ENCODE measurements around the gene IL22RA1.

Gene IL22RA1

DNA sequence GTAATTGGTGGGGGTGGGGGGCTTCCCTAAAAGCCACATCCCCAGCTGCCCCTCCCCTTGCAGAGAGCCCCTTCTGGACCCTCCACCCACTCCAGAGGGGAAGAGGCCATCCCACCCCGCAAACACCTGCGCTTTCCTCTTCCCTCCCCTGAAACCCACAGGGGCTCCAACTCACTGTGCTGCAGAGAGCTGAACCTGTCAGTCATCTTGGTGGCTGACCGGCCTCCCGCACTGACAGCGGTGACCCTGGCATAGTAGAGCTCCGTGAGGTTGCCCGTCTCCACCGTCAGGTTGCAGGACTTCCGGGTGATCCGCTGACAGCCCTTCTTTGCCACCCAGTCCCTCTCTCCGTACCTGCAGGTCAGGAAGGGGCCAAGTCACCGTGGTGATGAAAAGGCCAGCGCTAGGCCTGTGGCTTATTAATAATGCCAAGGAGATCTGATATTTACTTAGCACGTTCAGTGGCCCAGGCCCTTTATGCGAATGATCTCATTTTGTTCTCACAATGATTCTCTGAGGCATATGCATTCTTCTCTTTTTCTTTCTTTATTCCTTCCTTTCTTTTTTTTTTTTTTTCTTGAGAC lies 5.9 kb downstream of the IL22RA1 start:
- no peak for DNase-seq (ENCODE audit: low read depth in 2 of 2)

DNA sequence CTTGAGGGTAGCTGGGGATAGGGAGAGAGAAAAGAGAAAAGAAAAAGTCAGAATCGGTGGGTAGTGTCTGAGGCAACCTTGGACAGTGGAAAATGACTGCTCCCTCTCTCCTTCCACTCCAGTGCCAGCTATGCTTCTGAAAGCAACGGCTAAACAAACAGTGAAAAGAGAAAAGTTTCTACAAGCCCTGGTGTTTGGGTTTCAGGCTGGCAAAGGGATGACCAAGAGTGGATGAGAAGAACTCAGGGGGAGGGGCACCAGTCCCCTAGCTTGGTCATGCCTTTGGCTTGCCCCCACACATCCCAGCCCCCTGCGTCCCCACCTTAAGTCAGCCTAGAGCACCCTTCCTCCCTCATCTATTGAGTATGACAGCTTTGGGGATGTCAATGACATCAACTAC lies 8.6 kb downstream of the IL22RA1 start:
- no peak for DNase-seq (ENCODE audit: low read depth in 2 of 2)

- DNase-seq (ENCODE audit: low read depth in 2 of 2): no peak
Observed at GRCh38 chr1:24133819-24134218, 9.1 kb downstream of the IL22RA1 start.

DNA sequence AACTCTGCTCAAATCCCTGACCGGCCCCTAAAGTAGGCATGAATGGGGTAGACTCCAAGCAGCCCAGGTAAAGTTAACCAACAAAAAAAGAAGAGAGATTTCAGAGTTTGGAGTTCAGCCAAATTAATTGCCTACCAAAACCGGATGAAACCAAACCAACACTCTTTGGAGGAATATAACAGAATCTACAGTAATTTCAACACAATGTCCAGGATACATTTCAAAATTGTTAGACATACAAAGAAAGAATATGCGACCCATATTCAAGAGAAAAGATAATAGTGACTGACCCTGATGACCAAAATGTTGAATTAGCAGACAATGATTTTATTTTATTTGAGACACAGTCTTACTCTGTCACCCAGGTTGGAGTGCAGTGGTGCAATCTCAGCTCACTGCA lies 12.6 kb downstream of the IL22RA1 start:
- DNase-seq (ENCODE audit: low read depth in 2 of 2): no peak

DNA sequence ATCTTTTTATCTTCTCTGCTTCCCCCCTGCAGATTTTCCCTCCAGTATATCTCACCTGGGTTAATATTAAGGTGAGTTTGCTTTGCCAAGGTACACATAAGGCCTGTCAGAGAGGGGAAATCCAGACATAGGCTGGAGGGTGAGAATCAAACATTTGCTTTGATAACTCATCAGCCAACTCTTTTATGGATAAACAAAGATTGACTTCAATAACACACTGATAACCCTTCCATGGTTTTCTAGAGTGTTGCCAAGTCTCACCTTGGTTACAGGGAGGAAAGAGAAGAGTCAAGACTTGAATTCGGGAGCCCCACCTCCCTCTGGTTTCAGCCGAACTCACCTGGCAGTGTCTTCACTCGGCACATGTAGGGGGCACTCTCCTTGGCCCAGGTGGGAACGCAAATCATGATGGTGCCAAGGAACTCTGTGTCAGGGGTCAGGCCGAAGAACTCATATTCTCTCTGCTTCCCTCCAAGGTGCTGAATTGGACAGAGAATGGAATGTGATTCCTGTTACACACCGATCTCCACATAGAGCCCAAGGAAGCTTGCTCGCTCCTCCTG lies 15.1 kb downstream of the IL22RA1 start:
- DNase-seq (ENCODE audit: low read depth in 2 of 2): no peak

DNA sequence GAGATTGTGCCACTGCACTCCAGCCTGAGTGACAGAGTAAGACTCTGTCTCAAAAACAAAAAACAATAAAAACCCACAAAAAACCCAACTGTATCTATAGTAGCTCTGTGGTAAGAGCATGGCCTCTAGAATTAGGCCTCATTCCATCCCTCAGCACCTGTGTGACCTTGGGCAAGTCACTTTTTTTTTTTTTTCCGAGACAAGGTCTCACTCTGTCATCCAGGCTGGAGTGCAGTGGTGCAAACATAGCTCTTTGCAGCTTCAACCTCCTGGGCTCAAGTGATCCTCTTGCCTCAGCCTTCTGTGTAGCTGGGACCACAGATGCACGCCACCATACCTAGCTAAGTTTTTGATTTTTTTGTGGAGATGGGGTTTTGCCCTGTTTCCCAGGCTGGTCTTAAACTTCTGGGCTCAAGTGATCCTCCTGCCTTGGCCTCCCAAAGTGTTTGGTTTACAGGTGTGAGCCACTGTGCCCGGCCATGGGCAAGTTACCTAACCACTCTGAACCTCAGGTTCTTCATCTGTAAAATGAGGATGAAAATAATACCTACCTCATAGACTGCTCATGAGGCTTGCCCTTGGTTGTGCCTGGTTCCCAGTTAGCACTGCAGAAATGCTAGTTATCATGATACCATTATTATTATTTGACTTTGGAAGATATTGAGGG lies 15.7 kb downstream of the IL22RA1 start:
- no peak for DNase-seq (ENCODE audit: low read depth in 2 of 2)

GRCh38 chr1:24126672-24127023 lies 16.3 kb downstream of the IL22RA1 start:
- DNase-seq (ENCODE audit: low read depth in 2 of 2): no peak

DNA sequence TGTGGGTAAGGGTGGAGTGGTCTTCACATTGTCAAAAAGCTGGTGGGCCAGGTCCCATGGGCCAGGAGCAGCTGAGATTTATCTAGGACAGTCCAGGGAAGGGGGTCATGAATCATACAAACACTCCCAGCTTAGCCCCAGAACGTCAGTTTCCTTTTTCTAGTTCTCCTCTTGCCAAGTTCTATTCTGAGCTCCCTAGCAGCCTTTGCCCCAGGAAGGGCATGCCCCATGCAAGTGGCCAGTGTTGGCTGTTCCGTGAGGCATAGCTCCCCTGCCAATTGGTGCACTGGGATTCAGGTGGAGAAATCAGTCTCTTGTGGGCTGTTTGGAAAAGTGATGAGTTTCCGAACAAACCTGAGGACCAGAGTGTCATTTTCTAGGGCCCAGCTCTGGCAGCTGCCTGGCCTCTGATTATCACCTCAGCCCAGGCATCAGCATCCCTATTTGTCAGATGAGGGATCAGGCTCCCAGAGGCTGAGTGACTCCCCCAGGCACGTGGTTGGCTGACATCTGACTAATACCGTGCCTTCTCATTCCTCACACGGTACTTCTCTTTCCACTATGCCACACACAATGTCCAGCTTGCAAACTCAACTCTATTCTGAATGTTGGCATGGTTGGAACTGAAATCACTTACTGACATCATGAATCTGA lies 16.8 kb downstream of the IL22RA1 start:
- no peak for DNase-seq (ENCODE audit: low read depth in 2 of 2)

GRCh38 chr1:24125456-24125855 lies 17.5 kb downstream of the IL22RA1 start:
- no peak for DNase-seq (ENCODE audit: low read depth in 2 of 2)

- DNase-seq (ENCODE audit: low read depth in 2 of 2): no peak
Observed at GRCh38 chr1:24124980-24125379, 18.0 kb downstream of the IL22RA1 start.

- DNase-seq (ENCODE audit: low read depth in 2 of 2): no peak
Observed at GRCh38 chr1:24123611-24124010, 19.3 kb downstream of the IL22RA1 start.

DNA sequence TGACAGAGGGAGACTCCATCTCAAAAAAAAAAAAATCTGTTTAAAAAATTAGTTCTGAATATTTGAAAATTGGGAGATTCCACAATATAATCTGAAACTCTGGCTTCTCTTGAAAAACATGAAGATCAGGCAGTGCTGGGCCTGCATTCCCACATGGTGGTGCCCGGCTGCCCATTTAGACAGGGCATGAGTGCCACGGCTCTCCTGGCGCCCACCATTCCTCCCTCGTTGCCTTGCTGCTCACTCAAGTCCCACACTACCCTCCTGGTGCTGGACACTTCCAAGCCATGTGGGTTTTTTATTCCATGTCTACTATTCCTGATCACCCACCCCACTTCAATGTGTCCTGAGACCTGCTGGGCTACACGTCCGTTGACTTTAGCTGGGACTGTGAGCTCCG lies 20.2 kb downstream of the IL22RA1 start:
- no peak for DNase-seq (ENCODE audit: low read depth in 2 of 2)

DNA sequence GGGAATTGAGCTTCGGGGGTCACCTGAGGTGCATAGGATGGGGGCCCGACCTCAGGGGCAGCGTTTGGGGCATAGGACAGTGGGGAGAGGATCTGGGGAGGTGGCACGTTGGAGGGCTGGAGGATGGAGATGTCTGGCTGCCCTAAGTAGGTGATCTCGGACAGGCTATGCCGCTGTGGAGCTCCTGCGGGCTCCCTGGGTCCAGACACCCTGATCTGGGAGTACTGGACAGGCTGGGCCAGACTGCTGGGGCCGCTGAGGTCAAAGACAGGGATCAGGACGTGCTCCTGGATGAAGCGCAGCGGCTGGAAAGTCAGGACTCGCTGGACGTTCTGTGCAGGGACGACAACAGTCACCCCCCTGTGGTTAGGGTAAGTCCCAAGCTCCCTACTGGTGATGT lies 21.5 kb downstream of the IL22RA1 start:
- no peak for DNase-seq (ENCODE audit: low read depth in 2 of 2)

GRCh38 chr1:24120965-24121364 lies 22.0 kb downstream of the IL22RA1 start:
- DNase-seq (ENCODE audit: low read depth in 2 of 2): no peak

DNA sequence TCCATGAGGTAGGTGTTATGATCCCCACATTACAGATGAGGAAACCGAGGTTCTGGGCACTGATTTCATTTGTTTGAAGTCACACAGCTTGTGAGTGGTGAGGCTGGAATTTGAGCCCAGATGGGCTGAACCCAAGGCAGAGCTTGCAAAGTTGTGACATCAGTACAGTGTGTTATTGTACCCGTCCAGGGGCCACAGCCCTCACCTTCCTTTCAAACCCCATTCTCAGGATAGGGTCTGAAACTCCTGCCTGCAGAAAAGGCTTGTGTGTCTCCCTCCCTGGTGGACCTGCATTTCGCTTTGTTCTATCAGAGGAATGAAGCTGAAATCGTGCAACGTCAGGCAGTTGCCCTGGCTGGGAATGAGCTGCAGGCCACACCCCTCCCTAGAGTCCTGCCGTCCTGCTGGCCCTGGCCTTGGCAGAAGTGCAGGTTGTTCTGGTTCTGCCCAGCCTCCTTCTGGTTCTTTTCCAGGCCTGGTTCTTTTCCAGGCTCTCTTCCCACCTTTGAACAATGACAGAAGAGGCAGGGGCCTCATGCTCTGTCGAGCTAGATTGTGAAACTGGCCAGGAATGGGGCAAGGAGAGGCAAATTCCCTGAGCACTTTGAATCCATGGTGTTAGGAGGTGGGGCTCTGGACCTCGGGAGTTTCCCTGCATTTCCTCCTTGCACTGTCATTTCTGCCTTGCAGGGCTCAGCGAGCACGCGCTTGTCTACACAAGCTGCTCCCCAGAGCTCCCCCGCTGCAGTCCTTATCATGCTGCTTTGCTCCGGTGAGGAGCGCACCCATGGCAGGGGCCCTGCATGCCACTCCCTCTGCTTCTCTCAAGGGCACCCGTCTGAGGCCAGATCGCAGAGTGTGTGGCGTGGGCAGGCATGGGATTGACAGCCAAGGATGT lies 22.8 kb downstream of the IL22RA1 start:
- no peak for DNase-seq (ENCODE audit: low read depth in 2 of 2)

DNA sequence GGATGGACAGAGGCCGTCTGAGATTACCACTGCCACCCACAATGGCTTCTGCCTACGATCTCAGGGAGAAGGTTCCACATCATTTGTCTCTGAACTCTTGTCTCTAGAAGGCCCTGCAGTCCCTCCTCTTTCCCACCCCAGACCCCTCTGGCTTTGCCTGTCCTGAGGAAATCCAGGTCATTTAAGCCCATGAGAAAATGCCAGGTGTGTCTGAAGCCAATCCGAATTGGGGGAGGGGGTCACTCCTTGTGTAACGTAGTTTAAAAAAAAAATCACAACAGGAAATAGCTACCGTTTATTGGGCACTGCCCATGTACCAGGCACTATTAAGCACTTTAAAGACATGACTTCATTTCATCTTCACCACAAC lies 23.5 kb downstream of the IL22RA1 start:
- no peak for DNase-seq (ENCODE audit: low read depth in 2 of 2)

GRCh38 chr1:24118410-24119242 lies 24.3 kb downstream of the IL22RA1 start:
- DNase-seq (ENCODE audit: low read depth in 2 of 2): no peak

DNA sequence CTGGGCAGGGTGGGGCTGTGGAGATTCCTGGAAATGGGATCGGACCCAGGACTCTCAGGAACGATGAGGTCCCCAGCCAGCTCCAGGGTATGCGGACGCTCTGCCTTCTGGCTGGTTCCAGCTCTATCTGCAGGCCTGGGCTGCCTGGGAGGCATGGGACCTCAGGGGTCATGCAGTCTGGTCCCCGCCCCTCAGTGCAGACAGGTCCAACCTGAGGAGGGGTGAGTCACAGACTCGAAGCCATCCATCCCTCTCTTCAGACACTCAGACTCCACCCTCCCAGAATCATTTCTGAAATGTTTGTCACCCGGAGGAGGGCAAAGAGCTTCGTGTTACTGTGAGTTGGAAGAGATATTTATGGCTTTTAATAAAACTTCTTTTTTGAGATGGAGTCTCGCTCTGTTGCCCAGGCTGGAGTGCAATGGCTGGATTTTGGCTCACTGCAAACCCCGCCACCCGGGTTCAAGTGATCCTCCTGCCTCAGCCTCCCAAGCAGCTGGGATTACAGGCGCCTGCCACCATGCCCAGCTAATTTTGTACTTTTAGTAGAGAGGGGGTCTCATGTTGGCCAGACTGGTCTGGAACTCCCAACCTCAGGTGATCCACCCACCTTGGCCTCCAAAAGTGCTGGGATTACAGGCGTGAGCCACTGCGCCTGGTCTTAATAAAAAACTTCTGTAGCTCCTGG lies 25.1 kb downstream of the IL22RA1 start:
- no peak for DNase-seq (ENCODE audit: low read depth in 2 of 2)

DNA sequence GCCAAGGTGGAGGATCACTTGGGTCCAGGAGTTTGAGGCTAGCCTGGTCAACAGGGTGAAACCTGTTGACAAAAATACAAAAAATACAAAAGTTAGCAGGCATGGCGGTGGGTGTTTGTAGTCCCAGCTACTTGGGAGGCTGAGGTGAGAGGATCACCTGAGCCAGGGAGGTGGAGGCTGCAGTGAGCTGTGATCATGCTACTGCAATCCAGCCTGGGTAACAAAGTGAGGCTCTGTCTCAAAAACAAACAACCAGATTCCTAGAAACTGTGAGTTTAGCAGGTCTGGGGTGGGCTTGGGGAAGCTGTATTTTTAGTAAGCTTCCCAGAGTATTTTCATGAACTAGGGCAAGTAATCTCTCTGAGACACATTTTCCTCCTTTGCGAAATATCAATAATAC lies 25.8 kb downstream of the IL22RA1 start:
- no peak for DNase-seq (ENCODE audit: low read depth in 2 of 2)

DNA sequence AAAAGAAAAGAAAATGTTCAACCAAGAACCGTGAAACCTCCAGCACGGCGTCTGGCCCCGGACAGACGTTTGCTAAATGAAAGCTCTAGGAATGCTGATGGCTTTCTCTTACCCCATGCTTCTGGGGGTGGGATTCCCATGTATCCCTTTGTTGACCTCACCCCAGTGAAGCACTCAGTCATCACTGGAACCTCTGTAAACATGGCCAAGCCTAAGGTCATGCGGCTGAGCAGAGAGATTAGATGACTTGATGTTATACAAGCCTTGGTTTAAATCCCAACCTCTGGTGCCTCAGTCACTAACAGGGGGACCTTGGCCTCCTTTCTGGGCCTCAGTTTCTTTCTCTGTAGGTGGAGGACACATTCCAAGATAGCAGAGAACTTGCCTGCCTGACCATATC lies 28.2 kb downstream of the IL22RA1 start:
- DNase-seq (ENCODE audit: low read depth in 2 of 2): no peak

GRCh38 chr1:24113641-24114033 lies 29.3 kb downstream of the IL22RA1 start:
- DNase-seq (ENCODE audit: low read depth in 2 of 2): no peak
